Stomach smooth muscle (tissue), 2 donors: ENCODE measurements around the gene ADAMTS2.

Experiments used
- H3K27ac ChIP-seq: one replicate; pipeline ENCODE4 v1.7.0; 2013; ENCODE audit warnings: mild to moderate bottlenecking, low read length, inconsistent platforms
- H3K27me3 ChIP-seq, 2 donors: one replicate each; pipeline ENCODE4 v1.7.0; 2013; ENCODE audit warnings: low read length in 2 of 2; ENCODE audit not compliant: insufficient read depth in 2 of 2, control insufficient read depth in 1 of 2
- H3K36me3 ChIP-seq, 2 donors: one replicate each; pipeline ENCODE4 v1.7.0; 2013; ENCODE audit warnings: low read length in 2 of 2; ENCODE audit not compliant: control insufficient read depth in 2 of 2, insufficient read depth in 2 of 2
- H3K4me1 ChIP-seq: one replicate; pipeline ENCODE4 v1.7.0; 2013; ENCODE audit warnings: low read length; ENCODE audit not compliant: control insufficient read depth, insufficient read depth
- H3K4me3 ChIP-seq, 2 donors: one replicate each; pipeline ENCODE4 v1.7.0; 2013; ENCODE audit warnings: low read length in 2 of 2
- H3K9ac ChIP-seq, 2 donors: one replicate each; pipeline ENCODE4 v1.7.0; 2013; ENCODE audit warnings: low read length in 2 of 2, mild to moderate bottlenecking in 1 of 2
- H3K9me3 ChIP-seq, 2 donors: one replicate each; pipeline ENCODE4 v1.7.0; 2013; ENCODE audit warnings: low read length in 2 of 2; ENCODE audit not compliant: control insufficient read depth in 2 of 2
- donor health status: healthy.
- donor health status: Pancreatic carcinoma.

ADAMTS2 gene

DNA sequence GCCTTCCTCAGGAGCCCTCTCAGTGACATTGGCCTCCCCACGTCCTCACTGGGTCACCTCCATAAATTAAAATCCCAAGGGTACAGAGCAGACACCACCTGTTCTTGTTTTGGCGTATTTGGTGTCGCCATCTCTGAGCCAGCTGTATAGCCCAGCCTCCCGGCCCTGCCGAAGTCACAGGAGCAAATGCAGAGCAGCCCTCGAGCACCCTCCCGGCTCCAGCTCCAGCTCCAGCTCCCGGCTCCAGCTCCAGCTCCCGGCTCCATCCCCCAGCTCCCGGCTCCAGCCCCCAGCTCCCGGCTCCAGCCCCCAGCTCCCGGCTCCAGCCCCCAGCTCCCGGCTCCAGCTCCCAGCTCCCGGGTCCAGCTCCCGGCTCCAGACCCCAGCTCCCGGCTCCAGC, 210.8 kb downstream of the ADAMTS2 start:
- H3K27ac ChIP-seq: no peak overlapping the region
- no peaks in the 10 kb centered on the region for H3K36me3 ChIP-seq
- H3K4me1 ChIP-seq: no peaks in the 10 kb centered on the region
- no peaks in the 10 kb centered on the region for H3K27me3 ChIP-seq
- no peak overlapping the region for H3K9ac ChIP-seq
- no peaks in the 10 kb centered on the region for H3K9me3 ChIP-seq
- no peak overlapping the region for H3K4me3 ChIP-seq

DNA sequence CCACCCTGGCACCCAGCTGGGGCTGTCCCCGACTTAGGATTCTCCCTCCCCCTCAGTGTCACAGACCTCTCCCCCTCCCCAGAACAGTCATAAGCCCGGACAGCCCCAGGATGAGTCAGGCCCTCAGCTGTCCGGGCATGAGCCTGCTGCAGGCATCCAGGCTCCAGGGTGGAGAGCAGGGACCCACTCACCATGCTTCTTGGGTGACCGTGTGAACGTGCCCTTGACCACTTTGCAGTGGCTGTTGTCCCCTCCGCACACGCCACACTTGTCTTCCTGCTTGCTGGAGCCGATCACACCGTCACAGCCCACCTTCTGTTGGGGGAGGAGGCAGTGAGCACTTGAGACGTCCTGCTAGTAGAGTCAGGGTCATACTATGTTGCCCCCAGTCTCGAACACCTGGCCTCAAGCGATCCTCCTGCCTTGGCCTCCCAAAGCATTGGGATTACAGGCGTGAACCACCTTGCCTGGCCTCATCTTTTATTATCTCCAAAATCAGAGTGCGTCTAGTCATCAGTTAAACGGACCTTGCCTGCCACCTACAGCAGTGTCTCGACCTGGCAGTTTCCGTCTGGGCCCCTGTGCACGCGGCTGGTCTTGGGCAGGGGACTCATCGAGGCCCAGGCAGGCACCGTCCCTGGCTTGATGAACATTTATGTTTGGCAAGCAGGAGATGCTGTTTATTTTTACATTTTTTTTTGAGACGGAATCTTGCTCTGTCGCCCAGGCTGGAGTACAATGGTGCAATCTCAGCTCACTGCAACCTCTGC, 212.5 kb downstream of the ADAMTS2 start:
- Histone ChIP-seq H3K36me3 (no peaks in the 10 kb centered on the region), H3K9ac (no peak overlapping the region)

DNA sequence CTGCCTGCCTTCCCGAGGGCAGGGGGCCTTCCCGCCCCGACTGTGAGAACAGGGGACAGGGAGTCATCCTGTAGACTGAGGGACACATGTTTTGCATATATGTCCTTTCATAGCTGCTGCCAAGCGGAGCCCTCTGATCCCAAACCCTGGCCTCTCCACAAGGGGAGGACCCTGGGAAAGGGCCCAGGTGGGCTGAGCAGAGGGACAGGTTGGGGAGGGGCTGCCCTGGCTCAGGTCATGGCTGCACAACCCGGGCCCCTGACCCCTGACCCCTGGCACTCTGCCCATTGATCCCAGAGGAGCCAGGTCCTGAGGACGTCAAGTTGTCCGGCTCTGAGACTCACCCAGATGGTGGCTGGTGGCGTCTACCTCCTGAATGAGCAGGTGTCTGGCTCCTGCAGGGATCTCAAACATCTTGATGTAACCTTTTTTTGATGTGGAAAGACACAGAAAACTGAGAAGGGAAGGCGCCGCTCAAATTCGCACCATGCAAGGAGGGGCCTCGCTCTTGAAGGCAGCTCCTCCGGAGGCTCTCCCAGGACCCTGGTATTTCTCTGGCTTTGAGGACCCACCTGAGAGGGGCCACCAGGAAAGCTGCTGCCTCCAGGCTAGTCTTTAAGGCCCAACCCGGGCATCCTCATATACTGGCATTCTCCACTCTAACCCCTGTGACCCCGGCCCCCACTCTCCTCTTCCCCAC, 213.2 kb downstream of the ADAMTS2 start:
- Histone ChIP-seq H3K27ac (no peak overlapping the region), H3K4me3 (no peak overlapping the region), H3K4me1 (no peaks in the 10 kb centered on the region), H3K9ac (no peak overlapping the region), H3K36me3 (no peaks in the 10 kb centered on the region), H3K27me3 (no peaks in the 10 kb centered on the region), H3K9me3 (no peaks in the 10 kb centered on the region)

More for the DNA sequence above, 212.5 kb downstream of the ADAMTS2 start:
- H3K27ac ChIP-seq: no peak overlapping the region
- no peaks in the 10 kb centered on the region for H3K27me3 ChIP-seq
- H3K4me1 ChIP-seq: no peaks in the 10 kb centered on the region
- no peak overlapping the region for H3K4me3 ChIP-seq
- no peaks in the 10 kb centered on the region for H3K9me3 ChIP-seq

DNA sequence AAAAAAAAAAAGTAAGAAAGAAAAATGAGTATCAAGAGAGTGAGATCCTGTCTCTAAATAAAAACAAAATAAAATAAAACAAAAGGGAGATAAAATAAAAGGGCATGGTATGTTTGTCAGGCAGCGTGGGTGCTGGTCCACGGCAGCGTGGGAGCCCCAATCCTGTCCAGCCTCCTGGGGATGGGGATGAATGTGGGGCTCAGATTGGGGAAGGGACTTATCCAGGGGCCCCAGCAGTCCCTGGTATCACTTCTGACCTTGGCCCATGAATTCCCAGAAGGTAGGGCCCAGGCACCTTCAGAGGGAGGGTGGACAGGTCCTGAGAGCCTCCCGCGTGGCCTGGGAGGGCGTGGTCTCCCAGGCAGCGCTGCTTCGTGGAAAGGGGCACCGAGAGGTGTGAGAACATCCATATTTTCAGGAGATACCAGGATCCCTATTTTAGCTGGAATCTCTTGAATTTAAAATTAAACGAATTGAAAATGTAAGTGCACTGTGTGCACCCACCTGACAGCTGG, 213.9 kb downstream of the ADAMTS2 start:
- Histone ChIP-seq H3K4me1 (no peaks in the 10 kb centered on the region), H3K9me3 (no peaks in the 10 kb centered on the region), H3K27ac (no peak overlapping the region), H3K27me3 (no peaks in the 10 kb centered on the region), H3K36me3 (no peaks in the 10 kb centered on the region), H3K4me3 (no peak overlapping the region), H3K9ac (no peak overlapping the region)

DNA sequence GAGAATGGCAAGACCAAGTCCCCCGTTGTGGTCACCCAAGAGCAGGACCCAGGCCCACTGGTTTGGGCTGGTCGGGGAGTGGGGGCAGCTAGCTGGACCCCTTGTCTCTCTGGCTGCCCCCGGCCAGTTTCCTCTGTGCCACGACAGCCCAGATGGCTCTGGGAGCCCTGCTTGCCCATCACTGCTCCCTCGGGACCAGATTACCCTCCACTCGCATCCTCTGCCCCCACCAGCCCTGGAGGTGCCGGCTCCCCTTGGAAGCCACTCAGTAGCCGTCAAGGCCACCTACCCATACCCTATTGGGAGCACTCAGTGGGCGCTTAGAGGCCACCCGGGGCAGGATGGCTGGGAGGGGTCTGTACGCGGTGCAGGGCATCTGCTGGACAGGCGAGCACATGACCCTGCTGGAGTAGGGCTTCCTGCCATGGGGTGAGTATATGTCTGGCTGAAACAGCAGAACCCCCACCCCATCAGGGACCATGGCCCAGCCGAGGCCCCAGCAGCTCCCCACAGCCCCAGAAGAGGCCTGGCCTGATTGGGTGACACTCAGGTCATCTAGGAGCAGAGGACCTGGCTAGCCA, 215.1 kb downstream of the ADAMTS2 start:
- Histone ChIP-seq H3K36me3 (no peaks in the 10 kb centered on the region), H3K9ac (no peak overlapping the region), H3K4me1 (no peaks in the 10 kb centered on the region), H3K4me3 (no peak overlapping the region), H3K9me3 (no peaks in the 10 kb centered on the region), H3K27ac (no peak overlapping the region), H3K27me3 (no peaks in the 10 kb centered on the region)

DNA sequence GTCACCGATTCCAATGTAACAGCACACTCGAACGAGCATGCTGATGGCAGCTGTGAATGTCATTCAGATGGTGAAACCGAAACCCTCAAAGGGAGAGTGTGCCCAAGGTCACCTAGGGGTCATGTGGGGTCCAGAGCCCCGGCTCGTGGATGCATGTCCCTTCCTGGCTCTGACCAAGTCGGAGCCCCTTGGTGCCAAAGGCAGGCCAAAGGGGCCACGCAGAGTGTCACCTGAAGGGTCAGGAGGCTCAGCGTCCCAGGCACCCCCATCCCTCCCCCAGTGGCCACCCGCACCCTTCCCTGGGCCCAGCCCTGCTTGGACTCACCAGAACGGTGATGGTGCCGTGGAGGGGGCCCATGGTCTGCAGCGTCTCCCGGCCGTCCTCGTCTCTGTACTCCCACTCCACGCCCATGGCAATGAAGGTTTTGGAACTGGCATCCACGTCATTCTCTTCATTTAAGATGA, 215.6 kb downstream of the ADAMTS2 start:
- H3K4me3 ChIP-seq: no peak overlapping the region
- H3K27me3 ChIP-seq: no peaks in the 10 kb centered on the region
- no peaks in the 10 kb centered on the region for H3K36me3 ChIP-seq
- no peak overlapping the region for H3K9ac ChIP-seq
- H3K4me1 ChIP-seq: no peaks in the 10 kb centered on the region
- H3K27ac ChIP-seq: no peak overlapping the region
- H3K9me3 ChIP-seq: no peaks in the 10 kb centered on the region

DNA sequence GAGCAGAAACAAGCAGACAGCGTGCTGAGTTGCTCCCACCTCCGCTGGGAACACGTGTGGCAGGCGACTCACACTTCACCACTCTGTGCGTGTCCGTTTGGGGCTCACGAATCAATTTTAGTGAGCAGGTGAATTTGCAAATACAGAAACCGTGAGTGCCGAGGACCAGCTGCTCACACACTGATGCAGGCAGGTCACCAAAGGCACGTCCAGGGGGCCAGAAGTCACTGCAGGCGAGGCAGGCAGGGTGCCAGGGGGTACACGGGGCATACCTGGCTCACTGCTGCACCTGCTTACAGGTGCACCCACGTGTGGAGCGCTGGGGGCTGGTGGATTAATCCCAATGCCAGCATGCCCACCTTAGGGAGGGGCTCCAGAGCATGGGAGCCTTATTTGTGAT, 216.3 kb downstream of the ADAMTS2 start:
- Histone ChIP-seq H3K4me3 (no peak overlapping the region), H3K36me3 (no peaks in the 10 kb centered on the region), H3K9ac (no peak overlapping the region), H3K27me3 (no peaks in the 10 kb centered on the region), H3K4me1 (no peaks in the 10 kb centered on the region), H3K9me3 (no peaks in the 10 kb centered on the region), H3K27ac (no peak overlapping the region)

DNA sequence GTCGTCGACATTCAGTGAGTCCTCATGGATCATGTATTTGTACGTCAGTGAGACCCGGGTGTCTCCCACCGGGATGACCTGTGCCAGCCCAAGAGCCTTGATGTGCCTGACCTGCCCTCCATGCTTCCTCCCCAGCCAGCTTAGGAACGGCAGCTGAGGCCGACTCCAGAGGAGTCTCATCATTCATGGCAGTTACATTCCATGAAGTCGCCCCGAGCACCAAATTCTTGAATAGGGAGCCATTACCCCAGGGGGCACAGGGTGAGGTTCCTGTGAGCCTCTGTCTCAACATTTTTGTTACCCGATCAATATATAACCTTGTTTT, 217.3 kb downstream of the ADAMTS2 start:
- H3K4me3 ChIP-seq: no peak overlapping the region
- no peak overlapping the region for H3K27ac ChIP-seq
- no peaks in the 10 kb centered on the region for H3K27me3 ChIP-seq
- H3K4me1 ChIP-seq: no peaks in the 10 kb centered on the region
- H3K9me3 ChIP-seq: no peaks in the 10 kb centered on the region
- no peak overlapping the region for H3K9ac ChIP-seq
- H3K36me3 ChIP-seq: no peaks in the 10 kb centered on the region

DNA sequence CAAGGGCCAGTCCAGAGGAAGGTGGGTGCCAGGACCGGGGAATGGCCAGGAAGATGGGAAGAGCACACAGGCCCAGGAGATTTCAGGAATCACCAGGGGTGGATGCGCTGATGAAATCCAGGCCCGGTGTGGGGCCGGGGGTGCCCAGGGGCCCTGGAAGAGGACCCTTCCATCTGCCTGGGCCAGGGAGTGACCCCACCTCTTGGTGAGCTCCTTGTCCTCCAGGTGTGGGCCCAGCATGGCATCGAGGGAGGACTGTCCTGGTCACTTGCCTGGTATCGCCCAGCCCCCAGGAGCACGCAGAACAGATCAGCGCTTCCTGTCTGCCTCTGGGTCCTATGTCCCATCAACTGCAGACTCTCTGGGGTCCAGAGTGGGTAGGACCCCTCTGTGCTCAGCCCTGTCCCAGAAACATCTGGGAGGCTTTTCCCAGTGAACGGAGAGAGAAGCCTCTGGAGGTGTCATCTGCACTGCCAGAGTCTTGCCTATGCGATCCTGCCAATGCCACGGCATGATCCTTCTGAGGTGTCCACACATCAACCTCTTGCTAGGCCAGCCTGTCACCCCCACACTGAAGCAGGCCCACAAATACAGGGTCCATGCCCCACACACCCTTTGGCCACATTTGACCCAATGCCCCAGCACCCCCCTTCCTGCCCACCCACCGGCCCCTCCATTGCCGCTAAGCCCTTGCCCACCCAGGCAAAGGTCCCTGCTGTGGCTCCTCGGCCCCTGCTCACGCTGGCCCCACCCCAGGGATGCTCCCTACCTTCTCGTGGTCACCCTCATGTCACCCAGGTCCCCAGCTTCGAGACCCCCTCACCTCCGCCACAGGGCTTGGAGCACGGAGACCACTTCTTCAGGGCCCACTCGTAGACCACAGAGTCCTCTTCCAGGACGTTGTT, 217.9 kb downstream of the ADAMTS2 start:
- H3K27me3 ChIP-seq: no peaks in the 10 kb centered on the region
- no peak overlapping the region for H3K27ac ChIP-seq
- H3K36me3 ChIP-seq: no peaks in the 10 kb centered on the region
- H3K4me1 ChIP-seq: no peaks in the 10 kb centered on the region
- H3K9ac ChIP-seq: no peak overlapping the region
- H3K4me3 ChIP-seq: no peak overlapping the region
- no peaks in the 10 kb centered on the region for H3K9me3 ChIP-seq

DNA sequence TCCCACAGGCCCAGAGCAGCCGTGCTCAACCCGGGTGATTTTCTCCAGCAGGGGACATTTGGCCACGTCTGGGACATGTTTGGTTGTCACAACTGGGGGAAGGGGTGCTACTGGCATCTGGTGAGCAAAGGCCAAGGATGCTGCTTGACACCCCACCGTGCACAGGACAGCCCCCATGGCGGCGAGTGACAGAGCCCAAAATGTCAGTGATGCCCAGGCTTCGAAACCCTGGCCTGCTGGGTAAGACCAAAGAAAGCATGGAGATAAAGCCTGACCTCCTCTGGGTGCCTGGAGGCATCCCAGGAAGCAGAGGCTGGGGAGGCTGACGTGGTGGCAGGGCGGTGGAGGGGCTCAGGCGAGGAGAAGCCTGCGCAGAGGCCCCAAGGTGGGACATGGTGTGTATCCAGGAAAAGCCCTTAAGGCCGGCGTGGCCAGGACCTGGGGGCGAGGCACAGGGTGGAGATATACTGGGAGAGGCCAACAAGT, 218.7 kb downstream of the ADAMTS2 start:
- Histone ChIP-seq H3K27me3 (no peaks in the 10 kb centered on the region), H3K36me3 (no peaks in the 10 kb centered on the region), H3K4me3 (no peak overlapping the region), H3K9ac (no peak overlapping the region), H3K27ac (no peak overlapping the region), H3K4me1 (no peaks in the 10 kb centered on the region), H3K9me3 (peaks cover 0 to 2% of the 10 kb centered on the region in 2 donors)
